OCI-LY1 (cell line): ENCODE results near the gene BCL11A.
A peak's percentile ranks its signal among the peaks of the same experiment; 100 is the strongest.

ENCODE experiments used
- H2AFZ ChIP-seq: fragments of 200-600 bp; sonication (generic), shearing (Covaris generic); 2 replicates; pipeline ENCODE4 v1.6.0; 2014; ENCODE audit warnings: antibody characterized with exemption, mild to moderate bottlenecking, low read length
- H3F3A ChIP-seq: fragments of 200-600 bp; sonication (generic), shearing (Covaris generic); 2 replicates; pipeline ENCODE4 v1.6.0; 2014; ENCODE audit warnings: mild to moderate bottlenecking, antibody characterized with exemption, low read length, moderate library complexity; ENCODE audit not compliant: insufficient read depth
- H3K27ac ChIP-seq: fragments of 200-600 bp; sonication (generic); 2 replicates; pipeline ENCODE4 v1.5.1; 2014; ENCODE audit warnings: low read length, mixed run types, mild to moderate bottlenecking, low read depth; ENCODE audit not compliant: poor library complexity, severe bottlenecking
- H3K27me3 ChIP-seq: fragments of 200-600 bp; sonication (generic); 2 replicates; pipeline ENCODE4 v1.6.0; 2014; ENCODE audit warnings: antibody characterized with exemption, mild to moderate bottlenecking, low read length, moderate library complexity; ENCODE audit not compliant: insufficient read depth
- H3K36me3 ChIP-seq: fragments of 200-600 bp; sonication (generic); 2 replicates; pipeline ENCODE4 v1.6.1; 2014; ENCODE audit warnings: mild to moderate bottlenecking, antibody characterized with exemption, low read length, moderate library complexity, mixed read lengths; ENCODE audit not compliant: insufficient read depth
- H3K4me1 ChIP-seq: fragments of 200-600 bp; sonication (generic); 2 replicates; pipeline ENCODE4 v1.5.1; 2014; ENCODE audit warnings: mild to moderate bottlenecking, low read length, moderate library complexity; ENCODE audit not compliant: insufficient read depth, severe bottlenecking
- H3K4me2 ChIP-seq: fragments of 200-600 bp; sonication (generic), shearing (Covaris generic); 2 replicates; pipeline ENCODE4 v1.6.1; 2014; ENCODE audit warnings: low read length
- H3K4me3 ChIP-seq: fragments of 200-600 bp; sonication (generic); 2 replicates; pipeline ENCODE4 v1.5.1; 2014; ENCODE audit warnings: low read length, low read depth, mild to moderate bottlenecking, mixed read lengths; ENCODE audit not compliant: poor library complexity, severe bottlenecking
- H3K79me2 ChIP-seq: fragments of 200-600 bp; shearing (Covaris generic); 2 replicates; pipeline ENCODE4 v1.6.1; 2016; ENCODE audit warnings: mixed run types, low read length, mixed read lengths; ENCODE audit not compliant: insufficient read depth
- H3K9ac ChIP-seq: fragments of 200-600 bp; sonication (generic), shearing (Covaris generic); 2 replicates; pipeline ENCODE4 v1.6.1; 2014; ENCODE audit warnings: mild to moderate bottlenecking, low read length, mixed read lengths
- H3K9me2 ChIP-seq: fragments of 200-600 bp; sonication (generic), shearing (Covaris generic); 2 replicates; pipeline ENCODE4 v1.6.1; 2014; ENCODE audit warnings: low read depth, mild to moderate bottlenecking, low read length, mixed read lengths
- H3K9me3 ChIP-seq: fragments of 200-600 bp; shearing (Covaris generic); 2 replicates; pipeline ENCODE4 v1.6.1; 2014; ENCODE audit warnings: low read length, mixed read lengths
- H4K20me1 ChIP-seq: fragments of 200-600 bp; sonication (generic), shearing (Covaris generic); 2 replicates; pipeline ENCODE4 v1.6.0; 2016; ENCODE audit warnings: mild to moderate bottlenecking, low read length; ENCODE audit not compliant: insufficient read depth
- CTCF ChIP-seq: fragments of 200-600 bp; sonication (generic), shearing (Covaris generic); IDR thresholded peaks from 2 replicates; pipeline ENCODE4 v1.5.1; 2017; ENCODE audit warnings: mild to moderate bottlenecking, antibody characterized with exemption, low read length, moderate library complexity, mixed read lengths
- EZH2 ChIP-seq: fragments of 200-600 bp; sonication (generic), shearing (Covaris generic); IDR thresholded peaks from 2 replicates; pipeline ENCODE4 v1.8.0; 2017; ENCODE audit warnings: borderline replicate concordance, mixed run types, mild to moderate bottlenecking, antibody characterized with exemption, low read length, moderate library complexity, mixed read lengths

The BCL11A gene

DNA sequence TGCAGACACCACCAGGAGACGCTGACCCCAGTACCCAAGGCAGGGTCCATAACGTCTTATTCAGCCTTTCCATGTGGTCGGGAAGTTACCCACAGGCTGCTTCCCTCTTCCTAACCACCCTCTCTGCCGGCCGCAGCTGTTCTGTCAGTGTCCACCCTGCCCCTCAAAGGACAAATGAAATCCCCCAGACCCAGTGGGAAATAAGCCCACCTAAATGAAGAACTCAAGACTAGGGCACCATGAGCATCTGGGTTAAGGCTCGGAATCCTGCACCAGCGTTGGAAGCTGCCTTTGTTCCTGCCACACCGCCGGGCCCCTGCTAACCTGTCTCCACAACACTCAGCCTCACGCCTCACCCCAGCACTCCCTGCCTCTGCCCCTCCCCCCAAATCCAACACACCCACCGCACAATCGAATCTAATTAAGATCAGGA, 21.7 kb downstream of the BCL11A start:
- Histone ChIP-seq H3K4me2 (peak overlapping the region; percentile 3; the same call in 1 of the 2 replicates), H3K36me3 (no peaks in the 10 kb centered on the region), H3K4me3 (no peak overlapping the region), H3K9me2 (no peaks in the 10 kb centered on the region), H4K20me1 (no peaks in the 10 kb centered on the region), H3K79me2 (no peaks in the 10 kb centered on the region), H3K9ac (no peak overlapping the region), H3K4me1 (peaks cover 48% of the 10 kb centered on the region), H3K27me3 (no peaks in the 10 kb centered on the region), H3K27ac (no peak overlapping the region), H2AFZ (no peak overlapping the region), H3K9me3 (no peaks in the 10 kb centered on the region), H3F3A (no peaks in the 10 kb centered on the region)
- no peak for TF ChIP-seq CTCF
- no peak for TF ChIP-seq EZH2

GRCh38 chr2:60530660-60531281, 22.7 kb downstream of the BCL11A start:
- Histone ChIP-seq H3F3A (no peaks in the 10 kb centered on the region), H2AFZ (no peak overlapping the region), H3K36me3 (no peaks in the 10 kb centered on the region), H3K27me3 (no peaks in the 10 kb centered on the region), H3K9me2 (no peaks in the 10 kb centered on the region), H4K20me1 (no peaks in the 10 kb centered on the region), H3K4me1 (peaks cover 43% of the 10 kb centered on the region), H3K4me2 (peak overlapping the region; percentile 34; the same call in 1 of the 2 replicates), H3K4me3 (no peak overlapping the region), H3K27ac (no peak overlapping the region), H3K79me2 (no peaks in the 10 kb centered on the region), H3K9me3 (no peaks in the 10 kb centered on the region), H3K9ac (no peak overlapping the region)
- TF ChIP-seq CTCF (no peak), EZH2 (no peak)

GRCh38 chr2:60529785-60530627, 23.4 kb downstream of the BCL11A start:
- Histone ChIP-seq H3K36me3 (no peaks in the 10 kb centered on the region; the same call in 1 of the 2 replicates), H3K4me1 (peaks cover 40% of the 10 kb centered on the region), H2AFZ (no peak overlapping the region), H3K27ac (no peak overlapping the region), H3K9ac (no peak overlapping the region), H3F3A (no peaks in the 10 kb centered on the region), H3K79me2 (no peaks in the 10 kb centered on the region), H3K9me2 (no peaks in the 10 kb centered on the region), H3K4me3 (no peak overlapping the region), H3K27me3 (no peaks in the 10 kb centered on the region), H3K9me3 (no peaks in the 10 kb centered on the region), H3K4me2 (no peak overlapping the region), H4K20me1 (no peaks in the 10 kb centered on the region)
- no peak for TF ChIP-seq CTCF
- TF ChIP-seq EZH2: no peak
